H7 (cell line): Measurements from ENCODE around the gene BIK. TPM values are rescaled to one million over a fixed set of nuclear protein-coding genes. Genes with fewer than 3 reads are reported as not detected.

Source experiments
- DNase-seq: peaks from one replicate; pipeline ENCODE4 v3.0.0; 2012
- H3K27me3 ChIP-seq: 2 replicates; pipeline ENCODE4 v1.6.0; 2011; ENCODE audit warnings: mild to moderate bottlenecking, low read length; ENCODE audit not compliant: control insufficient read depth, insufficient read depth
- H3K36me3 ChIP-seq: replicated peaks from 2 replicates; pipeline ENCODE4 v1.5.1; 2011; ENCODE audit warnings: low read length; ENCODE audit not compliant: control insufficient read depth, insufficient read depth
- H3K4me3 ChIP-seq: 2 replicates; pipeline ENCODE4 v1.5.1; 2011; ENCODE audit warnings: low read depth, mild to moderate bottlenecking, control low read depth, low read length, moderate library complexity; ENCODE audit not compliant: insufficient read depth
- total RNA-seq: library from RNA; depleted of rRNA; stranded (reverse); fragments of >200 nt; shearing (Covaris generic); gene quantifications from 2 replicates; pipeline ENCODE4 v1.2.3, GENCODE V29; 2014

BIK gene
- total RNA-seq, 1 experiment from 2014 or later = 2.1 TPM

- Histone ChIP-seq H3K4me3 (no peak overlapping the region), H3K36me3 (no peaks in the 10 kb centered on the region), H3K27me3 (peaks cover 13% of the 10 kb centered on the region)
- DNase-seq = no peak
Measured at GRCh38 chr22:43156413-43156812, 45.9 kb downstream of the BIK start.

GRCh38 chr22:43157874-43158546 lies 47.5 kb downstream of the BIK start:
- Histone ChIP-seq H3K36me3 (no peaks in the 10 kb centered on the region), H3K4me3 (no peak overlapping the region), H3K27me3 (no peaks in the 10 kb centered on the region)
- no peak for DNase-seq

- H3K4me3 ChIP-seq = no peak overlapping the region
- no peaks in the 10 kb centered on the region for H3K36me3 ChIP-seq
- no peaks in the 10 kb centered on the region for H3K27me3 ChIP-seq
- no peak for DNase-seq
Measured at GRCh38 chr22:43158778-43159483, 48.4 kb downstream of the BIK start.

- Histone ChIP-seq H3K27me3 (no peaks in the 10 kb centered on the region), H3K4me3 (no peak overlapping the region), H3K36me3 (no peaks in the 10 kb centered on the region)
- DNase-seq = peak; percentile 94
Measured at GRCh38 chr22:43159484-43160178, 49.1 kb downstream of the BIK start.

- H3K4me3 ChIP-seq = no peak overlapping the region
- no peak for DNase-seq
- H3K36me3 ChIP-seq = no peaks in the 10 kb centered on the region
- H3K27me3 ChIP-seq = no peaks in the 10 kb centered on the region
Measured at GRCh38 chr22:43160497-43161126, 50.1 kb downstream of the BIK start.

- no peaks in the 10 kb centered on the region for H3K27me3 ChIP-seq
- no peak overlapping the region for H3K4me3 ChIP-seq
- no peak for DNase-seq
- no peaks in the 10 kb centered on the region; the same call in 1 of the 2 replicates for H3K36me3 ChIP-seq
Measured at GRCh38 chr22:43162412-43163150, 52.0 kb downstream of the BIK start.

- H3K27me3 ChIP-seq = no peaks in the 10 kb centered on the region
- H3K36me3 ChIP-seq = peaks cover 5% of the 10 kb centered on the region
- DNase-seq = no peak
- H3K4me3 ChIP-seq = no peak overlapping the region
Measured at GRCh38 chr22:43163241-43163795, 52.8 kb downstream of the BIK start.

GRCh38 chr22:43164636-43165035 lies 54.1 kb downstream of the BIK start:
- peaks cover 7% of the 10 kb centered on the region for H3K36me3 ChIP-seq
- no peak overlapping the region for H3K4me3 ChIP-seq
- no peaks in the 10 kb centered on the region for H3K27me3 ChIP-seq
- DNase-seq = no peak

GRCh38 chr22:43166132-43166930 lies 55.8 kb downstream of the BIK start:
- Histone ChIP-seq H3K27me3 (no peaks in the 10 kb centered on the region), H3K4me3 (no peak overlapping the region), H3K36me3 (peaks cover 10% of the 10 kb centered on the region)
- DNase-seq = no peak

- Histone ChIP-seq H3K27me3 (no peaks in the 10 kb centered on the region), H3K36me3 (peaks cover 15% of the 10 kb centered on the region)
- no peak for DNase-seq
Measured at GRCh38 chr22:43167001-43167589, 56.5 kb downstream of the BIK start.

GRCh38 chr22:43168471-43169309 lies 58.1 kb downstream of the BIK start:
- Histone ChIP-seq H3K27me3 (no peaks in the 10 kb centered on the region), H3K36me3 (peaks cover 24% of the 10 kb centered on the region), H3K4me3 (no peak overlapping the region)
- DNase-seq = no peak

More at GRCh38 chr22:43167001-43167589, 56.5 kb downstream of the BIK start:
- H3K4me3 ChIP-seq = no peak overlapping the region

- Histone ChIP-seq H3K4me3 (no peak overlapping the region), H3K36me3 (peaks cover 30% of the 10 kb centered on the region), H3K27me3 (no peaks in the 10 kb centered on the region)
- no peak for DNase-seq
Measured at GRCh38 chr22:43169310-43170130, 59.0 kb downstream of the BIK start.
